H9 (cell line): ENCODE measurements around the gene FCHO1. TPM values are rescaled to one million over a fixed set of nuclear protein-coding genes. Genes with fewer than 3 reads are reported as not detected.

Source experiments
- DNase-seq: peaks from one replicate; pipeline ENCODE4 v3.0.0-alpha.2; 2017
- H2AFZ ChIP-seq: one replicate; pipeline ENCODE4 v1.6.1; 2013; ENCODE audit warnings: mild to moderate bottlenecking, low read length, control low read depth, moderate library complexity
- H2AK5ac ChIP-seq: 2 replicates; pipeline ENCODE4 v1.6.1; 2013; ENCODE audit warnings: low read length, control low read depth, mixed read lengths; ENCODE audit not compliant: insufficient read length
- H2BK120ac ChIP-seq: one replicate; pipeline ENCODE4 v1.6.1; 2013; ENCODE audit warnings: low read depth, mild to moderate bottlenecking, low read length, control low read depth, inconsistent platforms; ENCODE audit not compliant: poor library complexity, severe bottlenecking
- H2BK12ac ChIP-seq: 2 replicates; pipeline ENCODE4 v1.6.1; 2013; ENCODE audit warnings: low read length, control low read depth, mixed read lengths, low read depth; ENCODE audit not compliant: insufficient read length
- H2BK15ac ChIP-seq: 2 replicates; pipeline ENCODE4 v1.6.1; 2013; ENCODE audit warnings: low read depth, low read length, control low read depth
- H2BK20ac ChIP-seq: one replicate; pipeline ENCODE4 v1.6.1; 2013; ENCODE audit warnings: low read depth, mild to moderate bottlenecking, low read length, control low read depth, inconsistent platforms; ENCODE audit not compliant: poor library complexity, severe bottlenecking
- H2BK5ac ChIP-seq: 2 replicates; pipeline ENCODE4 v1.6.1; 2013; ENCODE audit warnings: low read length, control low read depth, mixed read lengths; ENCODE audit not compliant: insufficient read length
- H3K14ac ChIP-seq: 2 replicates; pipeline ENCODE4 v1.6.1; 2013; ENCODE audit warnings: low read length, control low read depth; ENCODE audit not compliant: insufficient read depth
- H3K18ac ChIP-seq: 2 replicates; pipeline ENCODE4 v1.6.1; 2013; ENCODE audit warnings: low read depth, mild to moderate bottlenecking, mixed read lengths, low read length, control low read depth; ENCODE audit not compliant: insufficient read length
- H3K23ac ChIP-seq: 2 replicates; pipeline ENCODE4 v1.6.1; 2013; ENCODE audit warnings: low read length, control low read depth, mixed read lengths, low read depth; ENCODE audit not compliant: insufficient read length
- H3K23me2 ChIP-seq: 2 replicates; pipeline ENCODE4 v1.6.1; 2013; ENCODE audit warnings: low read depth, mild to moderate bottlenecking, mixed read lengths, low read length, control low read depth; ENCODE audit not compliant: insufficient read length, poor library complexity, severe bottlenecking
- H3K27ac ChIP-seq: 2 replicates; pipeline ENCODE4 v1.5.1; 2013; ENCODE audit warnings: low read length, control low read depth, mixed read lengths, low read depth; ENCODE audit not compliant: insufficient read length
- H3K27me3 ChIP-seq: 2 replicates; pipeline ENCODE4 v1.6.1; 2013; ENCODE audit warnings: low read length, control low read depth, inconsistent platforms; ENCODE audit not compliant: insufficient read depth
- H3K4ac ChIP-seq: 2 replicates; pipeline ENCODE4 v1.6.1; 2013; ENCODE audit warnings: low read depth, mild to moderate bottlenecking, control low read depth, inconsistent platforms, low read length, moderate library complexity
- H3K4me1 ChIP-seq: 2 replicates; pipeline ENCODE4 v1.6.1; 2013; ENCODE audit warnings: low read length, control low read depth, inconsistent platforms; ENCODE audit not compliant: insufficient read depth
- H3K4me2 ChIP-seq: 2 replicates; pipeline ENCODE4 v1.6.1; 2013; ENCODE audit warnings: low read length, control low read depth, mixed read lengths; ENCODE audit not compliant: insufficient read length, insufficient read depth
- H3K56ac ChIP-seq: 2 replicates; pipeline ENCODE4 v1.6.1; 2013; ENCODE audit warnings: low read depth, mild to moderate bottlenecking, mixed read lengths, low read length, control low read depth; ENCODE audit not compliant: insufficient read length
- H3K79me1 ChIP-seq: 2 replicates; pipeline ENCODE4 v1.6.1; 2013; ENCODE audit warnings: low read depth, mild to moderate bottlenecking, moderate library complexity, low read length, control low read depth, inconsistent platforms; ENCODE audit not compliant: insufficient read depth, poor library complexity, severe bottlenecking
- H3K79me2 ChIP-seq: 2 replicates; pipeline ENCODE4 v1.6.1; 2013; ENCODE audit warnings: low read length, control low read depth, inconsistent platforms; ENCODE audit not compliant: insufficient read depth
- H3K9ac ChIP-seq: 2 replicates; pipeline ENCODE4 v1.6.1; 2013; ENCODE audit warnings: low read length, control low read depth, mixed read lengths; ENCODE audit not compliant: insufficient read length; ENCODE audit errors: extremely low read depth
- H3K9me3 ChIP-seq: one replicate; pipeline ENCODE4 v1.6.1; 2013; ENCODE audit warnings: low read depth, low read length, inconsistent platforms; ENCODE audit not compliant: control insufficient read depth
- H3T11ph ChIP-seq: one replicate; pipeline ENCODE4 v1.6.1; 2013; ENCODE audit warnings: mild to moderate bottlenecking, low read length, control low read depth, inconsistent platforms
- H4K20me1 ChIP-seq: one replicate; pipeline ENCODE4 v1.6.1; 2013; ENCODE audit not compliant: control insufficient read depth, insufficient read length, insufficient read depth
- H4K5ac ChIP-seq: 2 replicates; pipeline ENCODE4 v1.6.1; 2013; ENCODE audit warnings: low read depth, mild to moderate bottlenecking, mixed read lengths, low read length, control low read depth; ENCODE audit not compliant: insufficient read length
- H4K8ac ChIP-seq: replicated peaks from 2 replicates; pipeline ENCODE4 v1.6.1; 2013; ENCODE audit warnings: low read length, control low read depth, mixed read lengths, low read depth; ENCODE audit not compliant: insufficient read length
- H4K91ac ChIP-seq: 2 replicates; pipeline ENCODE4 v1.6.1; 2013; ENCODE audit warnings: low read depth, mild to moderate bottlenecking, moderate library complexity, mixed read lengths, low read length, control low read depth; ENCODE audit not compliant: insufficient read length
- H3K27ac Mint-ChIP-seq, 3 experiments: 2 replicates in 2 of 3; 3 replicates in 1 of 3; pipeline ENCODE4 v1.8.0; 2020 to 2021; ENCODE audit warnings: mixed read lengths in 3 of 3, mild to moderate bottlenecking in 1 of 3, moderate library complexity in 1 of 3
- H3K27me3 Mint-ChIP-seq: 2 replicates; pipeline ENCODE4 v1.8.0; 2021; ENCODE audit warnings: low read depth, mild to moderate bottlenecking, moderate library complexity, mixed read lengths
- H3K36me3 Mint-ChIP-seq, 3 experiments: 2 replicates in 2 of 3; 3 replicates in 1 of 3; pipeline ENCODE4 v1.8.0; 2020 to 2021; ENCODE audit warnings: low read depth in 3 of 3, mixed read lengths in 3 of 3; ENCODE audit not compliant: insufficient read depth in 1 of 3
- H3K4me1 Mint-ChIP-seq, 2 experiments: 2 replicates each; pipeline ENCODE4 v1.8.0; 2020; ENCODE audit warnings: mixed read lengths in 2 of 2
- H3K4me3 Mint-ChIP-seq, 2 experiments: 2 replicates in 1 of 2; 3 replicates in 1 of 2; pipeline ENCODE4 v1.8.0; 2020 to 2021; ENCODE audit warnings: mild to moderate bottlenecking in 2 of 2, mixed read lengths in 2 of 2, moderate library complexity in 1 of 2
- H3K9me3 Mint-ChIP-seq, 2 experiments: 2 replicates in 1 of 2; 3 replicates in 1 of 2; pipeline ENCODE4 v1.8.0; 2020; ENCODE audit warnings: mild to moderate bottlenecking in 2 of 2, mixed read lengths in 2 of 2, moderate library complexity in 1 of 2
- WGBS: extraction: QIAGEN DNeasy Blood & Tissue Kit; methylation state at CpG from one replicate; pipeline ENCODE4 v1.1.7; 2013; ENCODE audit warnings: missing lambda C conversion rate, low lambda C conversion rate, mixed read lengths; ENCODE audit not compliant: insufficient read length; ENCODE audit errors: extremely low coverage; 5-methylcytosine and 5-hydroxymethylcytosine counted together
- total RNA-seq: library from RNA; stranded (reverse); gene quantifications from 2 replicates; pipeline ENCODE4 v1.2.1, GENCODE V29; 2021
- TF ChIP-seq, protein P1 (sequence below): fragments of 200-600 bp; sonication (generic); conservative IDR thresholded peaks from 3 replicates; pipeline ENCODE4 v1.8.0; 2021; ENCODE audit warnings: antibody characterized with exemption, mild to moderate bottlenecking

The FCHO1 gene
- total RNA-seq, 1 experiment from 2014 or later: 13.1 TPM

DNA sequence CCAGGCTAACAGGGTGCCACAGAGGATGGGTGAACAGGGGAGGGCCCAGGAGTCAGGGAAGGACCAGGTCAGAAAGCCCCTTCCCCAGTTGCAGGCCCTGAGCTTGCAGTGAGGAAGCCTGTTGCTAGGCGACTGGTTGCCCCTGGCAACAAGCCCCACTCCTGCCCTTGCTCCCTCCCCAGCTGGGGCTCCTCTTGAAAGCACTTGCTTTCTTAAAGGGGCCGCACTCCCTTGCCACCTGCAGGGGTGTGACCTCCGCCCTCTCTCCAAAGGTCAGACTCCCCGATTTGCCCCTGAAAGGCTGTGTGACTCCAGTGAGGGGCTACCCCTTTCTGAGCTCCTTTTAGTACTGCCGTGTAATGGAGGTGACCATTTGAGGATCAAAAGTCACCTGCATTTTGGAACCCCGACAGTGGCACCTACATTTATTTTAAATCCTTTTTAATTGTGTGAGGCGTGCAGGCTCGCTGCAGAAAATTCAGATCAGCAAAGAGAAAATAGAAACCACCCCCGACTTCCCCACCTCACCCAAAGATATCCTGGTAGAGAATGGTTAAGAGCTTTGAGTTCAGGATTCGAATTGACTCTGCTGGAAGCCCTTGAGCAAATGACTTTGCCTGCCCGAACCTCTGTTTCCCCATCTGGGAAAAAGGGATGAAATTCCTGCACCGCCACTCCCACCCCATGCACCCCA lies 4.8 kb downstream of the FCHO1 start:
- no peak overlapping the region for H3K4ac ChIP-seq
- H2BK12ac ChIP-seq: no peak overlapping the region
- WGBS: no CpG with 5 or more reads among the region's 12 CpGs
- no peak overlapping the region for H4K5ac ChIP-seq
- no peak overlapping the region for H4K91ac ChIP-seq
- DNase-seq: peak; percentile 81
- H2AK5ac ChIP-seq: no peak overlapping the region
- H3K79me1 ChIP-seq: no peaks in the 10 kb centered on the region
- H3K79me2 ChIP-seq: no peaks in the 10 kb centered on the region
- H3K36me3 Mint-ChIP-seq: peaks cover 0 to 5% (median 4%) of the 10 kb centered on the region in 3 experiments; a peak in 5 of 7 replicates
- H3K4me1 Mint-ChIP-seq: peaks cover 8 to 30% of the 10 kb centered on the region in 2 experiments
- no peak overlapping the region for H4K8ac ChIP-seq
- no peaks in the 10 kb centered on the region for H3K4me1 ChIP-seq
- no peak overlapping the region for H3T11ph ChIP-seq
- no peaks in the 10 kb centered on the region for H4K20me1 ChIP-seq
- no peaks in the 10 kb centered on the region; a peak in 1 of 5 replicates for H3K9me3 Mint-ChIP-seq
- H3K27me3 Mint-ChIP-seq: no peaks in the 10 kb centered on the region; the same call in 1 of the 2 replicates
- no peak overlapping the region for H3K9ac ChIP-seq
- H3K56ac ChIP-seq: no peak overlapping the region
- no peak overlapping the region for H2AFZ ChIP-seq
- no peak overlapping the region for H3K14ac ChIP-seq
- H2BK120ac ChIP-seq: no peak overlapping the region
- H3K23me2 ChIP-seq: no peaks in the 10 kb centered on the region
- no peak overlapping the region for H3K18ac ChIP-seq
- H3K4me3 Mint-ChIP-seq: no peak overlapping the region; a peak in 1 of 5 replicates
- TF ChIP-seq, protein P1, sequence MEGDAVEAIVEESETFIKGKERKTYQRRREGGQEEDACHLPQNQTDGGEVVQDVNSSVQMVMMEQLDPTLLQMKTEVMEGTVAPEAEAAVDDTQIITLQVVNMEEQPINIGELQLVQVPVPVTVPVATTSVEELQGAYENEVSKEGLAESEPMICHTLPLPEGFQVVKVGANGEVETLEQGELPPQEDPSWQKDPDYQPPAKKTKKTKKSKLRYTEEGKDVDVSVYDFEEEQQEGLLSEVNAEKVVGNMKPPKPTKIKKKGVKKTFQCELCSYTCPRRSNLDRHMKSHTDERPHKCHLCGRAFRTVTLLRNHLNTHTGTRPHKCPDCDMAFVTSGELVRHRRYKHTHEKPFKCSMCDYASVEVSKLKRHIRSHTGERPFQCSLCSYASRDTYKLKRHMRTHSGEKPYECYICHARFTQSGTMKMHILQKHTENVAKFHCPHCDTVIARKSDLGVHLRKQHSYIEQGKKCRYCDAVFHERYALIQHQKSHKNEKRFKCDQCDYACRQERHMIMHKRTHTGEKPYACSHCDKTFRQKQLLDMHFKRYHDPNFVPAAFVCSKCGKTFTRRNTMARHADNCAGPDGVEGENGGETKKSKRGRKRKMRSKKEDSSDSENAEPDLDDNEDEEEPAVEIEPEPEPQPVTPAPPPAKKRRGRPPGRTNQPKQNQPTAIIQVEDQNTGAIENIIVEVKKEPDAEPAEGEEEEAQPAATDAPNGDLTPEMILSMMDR: no peak
- H3K27ac Mint-ChIP-seq: peak overlapping the region in 1 of 3 experiments; percentile 34; a peak in 2 of 7 replicates
- no peak overlapping the region for H3K23ac ChIP-seq
- H2BK20ac ChIP-seq: no peak overlapping the region
- no peak overlapping the region for H3K27ac ChIP-seq
- no peaks in the 10 kb centered on the region for H3K27me3 ChIP-seq
- no peak overlapping the region for H3K4me2 ChIP-seq
- no peaks in the 10 kb centered on the region for H3K9me3 ChIP-seq
- H2BK5ac ChIP-seq: no peak overlapping the region
- no peak overlapping the region for H2BK15ac ChIP-seq
